AG09309 (cell line): ENCODE measurements around the gene BMP8A.
"Not testable (repeated sequence)": the region's sequence is repeated elsewhere in the genome, so short reads cannot be mapped to it uniquely, and the experiment has no call there.

Experiments used
- DNase-seq: peaks from one replicate; pipeline ENCODE4 v3.0.0-alpha.2; 2010; ENCODE audit warnings: low read depth
- H3K4me3 ChIP-seq: 2 replicates; pipeline ENCODE4 v1.5.1; 2011; ENCODE audit warnings: mild to moderate bottlenecking, low read depth, low read length, moderate library complexity; ENCODE audit not compliant: control insufficient read depth
- TF ChIP-seq, protein P1 (sequence below): IDR thresholded peaks from 2 replicates; pipeline ENCODE4 v1.5.1; 2011; ENCODE audit warnings: mild to moderate bottlenecking, low read depth, low read length, inconsistent platforms; ENCODE audit not compliant: insufficient read depth, control insufficient read depth; ENCODE audit errors: missing control alignments

BMP8A gene

DNA sequence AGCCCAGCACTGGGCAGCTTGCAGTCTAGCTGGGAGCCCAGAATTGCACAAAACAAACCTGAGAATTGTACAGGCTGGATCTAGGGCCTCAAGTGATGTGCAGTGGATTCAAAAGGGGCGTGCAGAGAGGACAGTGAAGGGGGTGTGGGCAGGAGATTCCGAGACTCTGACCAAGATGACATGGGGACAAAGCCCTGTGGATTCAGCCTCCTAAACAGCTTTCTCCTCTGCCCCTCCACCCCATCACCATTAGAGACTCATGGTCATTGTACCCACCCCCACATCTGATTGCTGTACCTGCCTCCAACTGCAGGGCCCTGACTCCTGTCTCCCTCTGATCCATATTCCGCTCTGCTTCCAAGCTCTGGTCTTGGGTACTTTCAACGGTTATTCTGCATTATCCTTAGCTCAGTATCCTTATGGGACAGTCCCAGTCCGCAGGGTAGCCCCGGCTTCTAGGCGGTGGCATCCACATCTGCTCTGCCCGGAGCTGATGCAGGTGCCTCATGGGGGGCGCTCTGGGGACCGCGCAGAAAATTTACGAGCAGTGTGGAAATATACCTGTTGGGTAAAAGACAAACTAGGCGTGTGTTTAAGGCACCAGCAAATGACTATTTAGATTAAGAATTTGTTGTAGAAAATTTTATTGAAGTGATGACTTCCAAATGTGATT lies 1.7 kb upstream of the BMP8A start:
- no peak for DNase-seq
- TF ChIP-seq, protein P1, sequence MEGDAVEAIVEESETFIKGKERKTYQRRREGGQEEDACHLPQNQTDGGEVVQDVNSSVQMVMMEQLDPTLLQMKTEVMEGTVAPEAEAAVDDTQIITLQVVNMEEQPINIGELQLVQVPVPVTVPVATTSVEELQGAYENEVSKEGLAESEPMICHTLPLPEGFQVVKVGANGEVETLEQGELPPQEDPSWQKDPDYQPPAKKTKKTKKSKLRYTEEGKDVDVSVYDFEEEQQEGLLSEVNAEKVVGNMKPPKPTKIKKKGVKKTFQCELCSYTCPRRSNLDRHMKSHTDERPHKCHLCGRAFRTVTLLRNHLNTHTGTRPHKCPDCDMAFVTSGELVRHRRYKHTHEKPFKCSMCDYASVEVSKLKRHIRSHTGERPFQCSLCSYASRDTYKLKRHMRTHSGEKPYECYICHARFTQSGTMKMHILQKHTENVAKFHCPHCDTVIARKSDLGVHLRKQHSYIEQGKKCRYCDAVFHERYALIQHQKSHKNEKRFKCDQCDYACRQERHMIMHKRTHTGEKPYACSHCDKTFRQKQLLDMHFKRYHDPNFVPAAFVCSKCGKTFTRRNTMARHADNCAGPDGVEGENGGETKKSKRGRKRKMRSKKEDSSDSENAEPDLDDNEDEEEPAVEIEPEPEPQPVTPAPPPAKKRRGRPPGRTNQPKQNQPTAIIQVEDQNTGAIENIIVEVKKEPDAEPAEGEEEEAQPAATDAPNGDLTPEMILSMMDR: no peak
- no peak overlapping the region for H3K4me3 ChIP-seq

DNA sequence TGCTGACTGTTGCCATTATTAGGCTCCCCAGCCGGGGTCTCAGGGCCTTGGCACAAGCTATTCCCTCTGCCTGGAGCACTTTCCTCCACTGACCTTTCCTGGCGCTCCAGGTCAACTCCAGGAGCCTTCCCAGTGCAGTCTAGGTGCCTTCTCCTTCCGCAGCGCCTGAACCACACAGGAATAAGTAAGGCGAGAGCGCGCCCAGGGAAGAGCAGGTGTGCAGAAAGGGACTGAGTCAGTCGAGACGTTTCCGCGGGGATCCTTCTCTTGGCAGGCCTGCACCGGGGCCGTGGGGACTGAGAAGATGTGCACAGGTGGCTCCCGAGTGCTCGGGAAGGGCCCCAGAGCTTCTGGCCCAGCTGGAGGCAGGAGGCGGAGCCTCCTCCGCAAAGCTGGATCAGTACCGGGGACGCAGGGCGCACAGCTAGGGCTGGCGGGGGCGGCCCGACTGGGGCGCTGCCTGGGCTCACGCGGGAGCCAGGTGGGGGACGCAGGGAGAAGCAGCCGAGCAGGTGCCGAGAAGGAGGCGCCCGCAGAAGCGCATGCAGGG lies 765 bp upstream of the BMP8A start:
- TF ChIP-seq, protein P1: no peak
- no peak overlapping the region; the same call in 1 of the 2 replicates for H3K4me3 ChIP-seq
- DNase-seq: no peak

DNA sequence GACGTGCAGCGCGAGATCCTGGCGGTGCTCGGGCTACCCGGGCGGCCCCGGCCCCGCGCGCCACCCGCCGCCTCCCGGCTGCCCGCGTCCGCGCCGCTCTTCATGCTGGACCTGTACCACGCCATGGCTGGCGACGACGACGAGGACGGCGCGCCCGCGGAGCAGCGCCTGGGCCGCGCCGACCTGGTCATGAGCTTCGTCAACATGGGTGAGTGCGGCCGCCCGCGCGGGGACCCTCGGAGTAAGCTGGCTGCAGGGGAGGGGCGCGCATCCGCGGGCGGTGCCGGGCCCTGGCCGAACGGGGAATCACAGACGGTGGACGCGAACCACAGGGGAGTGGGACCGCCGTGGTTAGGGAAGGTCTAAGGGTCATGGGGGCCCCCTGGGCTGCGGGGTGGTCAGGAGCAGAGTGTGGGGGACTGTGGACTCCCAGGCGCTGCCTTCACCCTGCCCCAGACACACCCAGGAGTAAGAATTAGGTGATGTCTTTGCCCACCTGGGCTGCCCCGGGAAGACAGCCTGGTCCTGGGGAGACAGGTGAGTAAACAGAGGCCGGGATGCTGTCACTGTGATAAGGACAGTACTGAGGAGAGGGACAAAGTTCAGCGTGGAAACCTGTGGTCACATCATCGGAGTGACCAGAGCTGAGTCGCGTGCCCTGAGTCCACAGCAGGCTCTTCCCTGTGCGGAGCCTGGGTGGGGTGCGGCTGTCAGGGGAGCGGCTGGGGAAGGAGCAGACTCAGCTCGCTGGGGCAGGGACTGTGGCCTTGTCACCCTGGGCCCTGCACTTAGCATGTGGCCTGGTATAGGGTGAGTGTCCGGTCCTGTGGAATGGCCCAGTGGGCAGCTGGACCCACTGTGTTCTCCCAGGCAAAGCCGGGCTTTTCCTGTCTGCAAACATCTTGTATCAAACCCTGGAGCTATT lies 944 bp downstream of the BMP8A start:
- not testable (repeated sequence) for H3K4me3 ChIP-seq, DNase-seq

DNA sequence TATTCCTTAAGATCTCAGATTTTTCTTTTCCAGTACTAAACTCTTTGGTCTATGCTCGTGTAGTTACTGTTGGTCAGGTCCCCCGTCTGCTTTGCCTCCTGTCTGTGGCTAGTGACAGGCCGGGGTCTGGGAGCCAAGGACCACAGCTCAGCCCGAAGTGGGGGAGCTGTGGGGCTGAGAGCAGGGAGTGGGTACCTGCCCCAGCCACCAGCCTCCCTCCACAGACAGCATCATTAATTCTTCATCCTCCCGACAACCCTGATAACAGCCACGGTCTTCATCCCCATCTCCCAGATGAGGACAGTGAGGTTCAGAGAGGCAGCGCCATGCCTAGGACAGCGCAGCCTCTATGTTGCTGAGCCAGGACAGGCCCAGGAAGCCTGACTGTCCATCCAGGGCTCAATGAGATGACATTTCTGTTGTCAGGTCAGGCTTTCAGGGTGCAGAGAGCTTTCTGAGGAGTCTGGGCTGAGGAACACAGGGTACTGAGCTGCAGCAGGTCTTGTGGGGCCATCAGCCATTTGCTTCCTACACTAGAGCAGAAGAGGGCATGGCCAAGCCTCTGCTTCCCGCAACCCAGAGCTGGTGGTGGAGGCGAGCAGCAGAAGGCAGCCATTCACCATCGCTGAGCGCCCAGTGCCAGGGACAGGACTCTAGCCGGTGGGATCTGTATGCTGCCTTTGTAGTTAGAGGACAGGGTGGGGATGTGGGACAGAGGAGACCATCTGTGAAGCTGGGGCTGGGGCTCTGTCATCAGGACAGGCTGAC lies 1.8 kb downstream of the BMP8A start:
- not testable (repeated sequence) for H3K4me3 ChIP-seq, DNase-seq

DNA sequence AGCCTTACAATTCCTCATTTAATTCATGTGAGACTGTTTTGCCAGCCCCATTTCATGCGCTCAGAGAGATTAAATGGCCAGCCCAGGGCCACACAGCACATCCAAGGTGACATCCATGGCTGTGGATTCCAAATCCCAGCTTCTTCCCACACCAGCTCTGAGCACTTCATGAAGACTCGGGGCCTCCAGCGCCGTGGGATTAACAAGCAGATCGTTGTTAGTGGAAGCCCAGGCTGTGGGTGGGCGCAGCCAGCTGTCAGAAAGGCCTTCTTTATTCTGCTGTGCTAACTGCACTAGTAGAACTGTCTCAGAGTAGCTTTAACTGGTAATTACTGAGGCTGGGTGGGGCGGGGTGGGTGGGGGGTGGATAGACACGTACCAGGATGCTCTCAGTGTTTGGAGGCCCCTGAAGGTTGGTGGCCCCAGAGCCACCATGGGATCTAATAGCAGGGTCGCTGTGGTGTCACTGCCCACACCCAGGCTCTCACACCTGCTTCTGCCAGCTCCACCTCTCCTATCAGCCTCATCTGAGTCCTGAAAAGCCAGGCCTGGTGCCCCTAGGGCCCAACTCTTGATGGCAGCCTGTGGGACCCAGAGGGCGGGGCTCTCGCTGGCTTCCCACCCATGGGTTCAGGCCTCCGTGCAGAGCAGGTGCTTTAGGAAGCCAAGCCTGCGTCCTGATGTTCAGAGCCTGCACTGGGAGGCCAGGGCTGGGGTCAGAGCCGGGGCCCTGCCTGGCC lies 3.4 kb downstream of the BMP8A start:
- no peak overlapping the region for H3K4me3 ChIP-seq
- no peak for DNase-seq
- TF ChIP-seq, protein P1: no peak

DNA sequence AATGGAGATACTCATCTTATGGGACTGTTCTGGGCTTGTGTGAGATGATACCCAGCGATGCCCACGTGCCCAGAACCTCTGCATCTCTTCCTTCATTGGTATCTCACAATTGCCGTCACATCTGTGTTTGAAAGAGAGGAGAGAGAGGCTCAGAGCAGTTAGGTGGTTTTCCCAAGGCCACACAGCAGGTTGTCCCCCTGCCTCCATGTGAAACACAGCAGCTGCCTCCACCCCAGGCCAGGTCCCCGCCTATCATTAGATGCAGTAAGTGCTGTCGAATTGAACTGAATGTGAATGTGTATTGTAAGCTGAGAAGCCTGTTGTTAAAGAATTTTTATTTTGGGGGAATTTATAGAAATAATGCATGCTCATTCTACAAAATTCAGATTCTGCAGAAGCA lies 5.1 kb downstream of the BMP8A start:
- not testable (repeated sequence) for DNase-seq, H3K4me3 ChIP-seq

GRCh38 chr1:39497585-39497984 lies 6.1 kb downstream of the BMP8A start:
- TF ChIP-seq, protein P1: no peak
- DNase-seq: no peak
- H3K4me3 ChIP-seq: no peak overlapping the region

DNA sequence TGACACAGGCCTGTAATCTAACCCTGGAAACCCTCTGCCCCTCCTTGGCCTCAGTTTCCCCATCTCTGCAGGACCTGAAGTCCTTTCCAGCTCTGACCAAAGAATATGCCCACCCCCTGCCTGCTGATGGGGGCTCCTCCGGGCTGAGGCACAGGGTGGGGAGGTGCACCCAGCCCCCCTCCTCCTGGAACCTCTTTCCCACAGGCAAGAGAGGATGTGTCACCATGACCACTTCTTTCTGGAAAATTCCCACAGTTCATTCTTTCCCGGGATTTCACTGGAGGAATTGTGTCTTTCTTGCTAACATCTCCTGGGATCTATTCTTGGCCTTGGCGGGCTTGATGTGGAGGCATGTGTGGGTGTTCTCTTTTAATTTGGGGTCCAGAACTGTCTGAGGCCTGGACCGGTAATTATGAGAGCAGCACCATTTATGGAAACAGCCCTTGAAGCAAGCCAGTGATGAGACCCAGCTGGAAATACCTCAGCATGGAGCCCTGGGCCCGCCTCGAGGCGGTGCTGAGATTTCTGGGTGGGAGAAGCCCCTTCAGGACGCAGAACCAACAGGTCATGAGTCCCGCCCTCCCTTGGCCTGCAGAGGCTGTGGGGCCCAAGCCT lies 6.8 kb downstream of the BMP8A start:
- not testable (repeated sequence) for H3K4me3 ChIP-seq, DNase-seq

- DNase-seq, H3K4me3 ChIP-seq: not testable (repeated sequence)
Observed at GRCh38 chr1:39498821-39499220, 7.4 kb downstream of the BMP8A start.
